Measurements from ENCODE around the gene NECAB2.

NECAB2 gene

DNA sequence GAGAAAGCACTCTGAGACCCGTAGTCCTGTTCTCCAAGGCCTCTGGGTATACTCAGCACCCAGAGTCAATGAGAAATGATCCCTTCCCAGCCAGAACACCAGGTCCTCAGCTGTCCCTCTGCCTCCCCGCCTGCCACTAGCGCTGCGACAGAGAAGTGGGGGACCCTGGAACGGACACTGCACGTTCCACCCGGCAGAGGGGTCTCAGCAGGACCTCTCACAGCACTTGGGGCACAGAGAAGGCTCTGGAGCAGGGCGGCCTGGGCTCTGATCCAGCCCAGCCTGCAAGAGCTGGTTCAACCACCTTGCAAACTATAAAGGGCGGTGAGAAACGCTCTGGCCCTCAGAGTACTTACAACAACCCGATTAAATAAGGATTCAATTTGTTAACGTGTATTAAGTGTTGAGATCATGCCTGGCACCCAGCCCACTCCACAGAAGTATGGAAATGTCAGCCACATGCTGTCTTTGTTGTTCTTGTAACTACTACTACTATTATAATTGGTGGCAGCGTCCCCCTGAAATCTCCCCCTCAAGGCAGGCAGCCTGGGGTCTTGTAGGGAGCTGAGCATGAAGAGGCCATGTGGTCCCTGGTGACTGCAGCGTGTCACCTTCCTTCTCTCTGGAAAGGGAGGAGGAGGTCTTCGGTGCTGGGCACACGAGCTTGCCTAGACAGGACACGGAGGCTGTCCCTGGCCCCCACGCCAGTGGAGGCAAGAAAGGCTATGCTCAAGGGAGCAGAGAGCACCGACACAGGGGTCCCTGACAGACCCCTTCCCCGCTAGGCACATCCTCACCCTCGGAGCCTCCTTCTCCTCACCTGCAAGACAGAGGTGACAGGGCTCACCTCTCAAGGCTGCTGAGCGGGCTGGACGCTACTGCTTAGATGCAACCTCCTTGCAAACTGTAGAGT, 12.6 kb upstream of the NECAB2 start:
- no peak for DNase-seq
- H3K14ac ChIP-seq (ENCODE audit: low read length) = no peak overlapping the region
- no peak overlapping the region for H3K18ac ChIP-seq (ENCODE audit: low read length)
- WGBS (ENCODE audit: extremely low coverage, insufficient coverage, insufficient read length) = no CpG with 5 or more reads among the region's 23 CpGs
- H3K4me2 ChIP-seq (ENCODE audit: low read length) = no peak overlapping the region
- H2BK12ac ChIP-seq (ENCODE audit: low read length) = no peak overlapping the region
- no peak overlapping the region for H4K8ac ChIP-seq (ENCODE audit: low read depth, low read length)
- H4K12ac ChIP-seq (ENCODE audit: low read depth, low read length) = no peak overlapping the region
- no peak overlapping the region for H2AFZ ChIP-seq (ENCODE audit: insufficient read depth, low read length, poor library complexity)
- no peaks in the 10 kb centered on the region for H3K36me3 ChIP-seq (ENCODE audit: control insufficient read depth in 1 of 2, insufficient read depth in 2 of 2, low read length in 2 of 2)
- H3K79me2 ChIP-seq (ENCODE audit: control insufficient read depth, insufficient read depth, low read length, poor library complexity) = peaks cover 2% of the 10 kb centered on the region
- no peak overlapping the region for H4K91ac ChIP-seq (ENCODE audit: low read depth, low read length)
- H3K4ac ChIP-seq (ENCODE audit: low read depth, low read length) = no peak overlapping the region
- H2BK5ac ChIP-seq (ENCODE audit: low read depth, low read length, poor library complexity) = no peak overlapping the region
- no peak overlapping the region for H3K23ac ChIP-seq (ENCODE audit: low read length)
- no peak overlapping the region for H3K27ac ChIP-seq (ENCODE audit: low read depth, low read length)
- peaks cover 1% of the 10 kb centered on the region for H3K9me3 ChIP-seq (ENCODE audit: insufficient read depth, low read depth, low read length)
- H2BK120ac ChIP-seq (ENCODE audit: insufficient read depth, low read length, poor library complexity) = no peak overlapping the region
- no peaks in the 10 kb centered on the region for H3K27me3 ChIP-seq (ENCODE audit: insufficient read depth, low read length)
- no peak overlapping the region for H3K4me3 ChIP-seq (ENCODE audit: low read depth, low read length)
- peak overlapping the region; percentile 27 for H2AK5ac ChIP-seq (ENCODE audit: low read length)
- peaks cover 9 to 16% of the 10 kb centered on the region in 2 experiments for H3K4me1 ChIP-seq (ENCODE audit: control insufficient read depth in 1 of 2, insufficient read depth in 2 of 2, low read length in 2 of 2)
- H3K9ac ChIP-seq (ENCODE audit: low read length) = no peak overlapping the region
- H3K79me1 ChIP-seq (ENCODE audit: low read length) = peaks cover 5% of the 10 kb centered on the region

DNA sequence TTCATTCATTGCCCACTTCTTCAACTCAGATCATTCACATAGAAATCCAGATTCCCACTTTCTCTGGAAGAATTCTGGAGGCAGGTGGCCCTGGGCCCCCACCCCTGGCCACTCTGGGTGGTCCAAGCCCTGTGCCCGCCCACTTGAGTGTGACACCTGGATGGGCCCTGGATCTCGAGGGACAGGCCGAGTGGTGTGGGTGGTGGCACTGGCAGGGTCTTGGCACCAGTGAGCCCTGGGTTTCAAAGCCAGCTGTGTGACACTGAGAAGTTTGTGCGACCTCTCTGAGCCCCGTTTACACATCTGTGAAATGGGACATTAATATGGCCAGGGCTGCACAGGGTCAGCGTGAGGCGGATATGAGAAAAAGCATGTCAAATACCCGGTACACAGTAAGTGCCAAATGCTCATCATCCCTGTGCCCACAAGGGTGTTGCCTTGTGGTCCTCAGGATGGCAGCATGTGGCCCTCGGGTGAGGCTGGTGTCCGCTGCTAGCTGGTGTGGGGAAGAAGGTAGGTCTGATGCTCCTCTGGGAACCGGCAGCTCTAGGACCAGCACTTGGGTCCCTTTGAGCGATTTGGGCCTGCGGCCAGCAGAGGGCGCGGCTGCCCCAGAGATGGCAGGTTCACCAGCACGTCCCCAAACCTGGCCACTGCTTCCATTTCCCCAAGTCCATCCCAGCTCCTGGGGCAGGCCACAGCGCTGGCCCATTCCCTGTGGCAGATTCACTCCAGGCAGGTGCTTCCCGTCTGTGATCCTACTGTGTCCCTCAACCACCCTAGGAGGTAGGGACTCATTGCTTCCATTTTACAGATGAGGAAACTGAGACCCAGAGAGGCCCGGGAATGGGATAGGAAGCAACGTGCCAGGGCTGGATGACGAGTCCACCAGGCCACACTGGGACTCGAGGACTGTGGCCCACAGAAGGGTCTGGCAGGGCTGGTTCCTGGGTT, 11.4 kb upstream of the NECAB2 start:
- H3K9me3 ChIP-seq (ENCODE audit: insufficient read depth, low read depth, low read length) = no peaks in the 10 kb centered on the region
- no peak overlapping the region for H2BK12ac ChIP-seq (ENCODE audit: low read length)
- H3K18ac ChIP-seq (ENCODE audit: low read length) = no peak overlapping the region
- H3K14ac ChIP-seq (ENCODE audit: low read length) = no peak overlapping the region
- H3K4me2 ChIP-seq (ENCODE audit: low read length) = no peak overlapping the region
- H3K27ac ChIP-seq (ENCODE audit: low read depth, low read length) = no peak overlapping the region
- no peak overlapping the region for H3K9ac ChIP-seq (ENCODE audit: low read length)
- peaks cover 5% of the 10 kb centered on the region for H3K79me1 ChIP-seq (ENCODE audit: low read length)
- peaks cover 9 to 16% of the 10 kb centered on the region in 2 experiments for H3K4me1 ChIP-seq (ENCODE audit: control insufficient read depth in 1 of 2, insufficient read depth in 2 of 2, low read length in 2 of 2)
- no peak overlapping the region for H4K91ac ChIP-seq (ENCODE audit: low read depth, low read length)
- H4K12ac ChIP-seq (ENCODE audit: low read depth, low read length) = no peak overlapping the region
- no peak overlapping the region for H2AFZ ChIP-seq (ENCODE audit: insufficient read depth, low read length, poor library complexity)
- no peak overlapping the region for H3K4ac ChIP-seq (ENCODE audit: low read depth, low read length)
- no peak overlapping the region for H2BK5ac ChIP-seq (ENCODE audit: low read depth, low read length, poor library complexity)
- H3K36me3 ChIP-seq (ENCODE audit: control insufficient read depth in 1 of 2, insufficient read depth in 2 of 2, low read length in 2 of 2) = no peaks in the 10 kb centered on the region
- H3K23ac ChIP-seq (ENCODE audit: low read length) = no peak overlapping the region
- H4K8ac ChIP-seq (ENCODE audit: low read depth, low read length) = no peak overlapping the region
- H2BK120ac ChIP-seq (ENCODE audit: insufficient read depth, low read length, poor library complexity) = no peak overlapping the region
- H3K4me3 ChIP-seq (ENCODE audit: low read depth, low read length) = no peak overlapping the region
- H3K27me3 ChIP-seq (ENCODE audit: insufficient read depth, low read length) = no peaks in the 10 kb centered on the region
- DNase-seq = peak; percentile 83 to 92
- no CpG with 5 or more reads among the region's 22 CpGs for WGBS (ENCODE audit: extremely low coverage, insufficient coverage, insufficient read length)
- peaks cover 2% of the 10 kb centered on the region for H3K79me2 ChIP-seq (ENCODE audit: control insufficient read depth, insufficient read depth, low read length, poor library complexity)
- H2AK5ac ChIP-seq (ENCODE audit: low read length) = no peak overlapping the region

DNA sequence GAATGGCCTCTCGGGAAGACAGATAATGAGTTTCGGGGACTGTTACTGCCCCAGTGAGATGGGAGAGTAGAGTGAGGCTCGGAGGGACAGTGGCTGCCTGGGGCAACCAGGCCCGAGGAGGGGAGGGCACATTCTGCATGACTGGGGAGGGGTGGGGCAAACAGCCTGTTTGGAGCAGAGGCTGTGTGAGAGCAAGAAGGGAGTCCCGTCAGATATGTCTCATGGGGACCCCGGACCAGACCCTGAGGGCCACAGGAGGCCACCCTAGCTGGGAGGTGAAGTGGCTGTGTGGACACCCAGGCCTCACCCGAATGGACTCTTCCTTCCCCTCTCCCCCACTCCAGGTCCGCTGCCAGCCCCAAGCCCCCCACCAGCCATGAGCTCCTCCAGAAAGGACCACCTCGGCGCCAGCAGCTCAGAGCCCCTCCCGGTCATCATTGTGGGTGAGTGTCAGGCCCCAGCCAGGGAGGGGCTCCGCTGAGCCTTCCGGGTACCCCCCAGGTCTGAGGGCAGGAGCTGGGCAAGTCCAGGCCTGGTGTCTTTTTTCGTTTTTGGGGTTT, 10.7 kb upstream of the NECAB2 start:
- H3K27me3 ChIP-seq (ENCODE audit: insufficient read depth, low read length) = no peaks in the 10 kb centered on the region
- no peak overlapping the region for H3K27ac ChIP-seq (ENCODE audit: low read depth, low read length)
- no peak overlapping the region for H3K9ac ChIP-seq (ENCODE audit: low read length)
- no peak overlapping the region for H4K8ac ChIP-seq (ENCODE audit: low read depth, low read length)
- WGBS (ENCODE audit: extremely low coverage, insufficient coverage, insufficient read length) = no CpG with 5 or more reads among the region's 14 CpGs
- no peak overlapping the region for H2AFZ ChIP-seq (ENCODE audit: insufficient read depth, low read length, poor library complexity)
- H2BK12ac ChIP-seq (ENCODE audit: low read length) = no peak overlapping the region
- H2AK5ac ChIP-seq (ENCODE audit: low read length) = no peak overlapping the region
- H3K4me1 ChIP-seq (ENCODE audit: control insufficient read depth in 1 of 2, insufficient read depth in 2 of 2, low read length in 2 of 2) = peaks cover 9 to 16% of the 10 kb centered on the region in 2 experiments
- H3K14ac ChIP-seq (ENCODE audit: low read length) = no peak overlapping the region
- no peak overlapping the region for H3K4me2 ChIP-seq (ENCODE audit: low read length)
- H3K4ac ChIP-seq (ENCODE audit: low read depth, low read length) = no peak overlapping the region
- H2BK120ac ChIP-seq (ENCODE audit: insufficient read depth, low read length, poor library complexity) = no peak overlapping the region
- peaks cover 5% of the 10 kb centered on the region for H3K79me1 ChIP-seq (ENCODE audit: low read length)
- no peak overlapping the region for H4K91ac ChIP-seq (ENCODE audit: low read depth, low read length)
- H3K18ac ChIP-seq (ENCODE audit: low read length) = no peak overlapping the region
- H3K36me3 ChIP-seq (ENCODE audit: control insufficient read depth in 1 of 2, insufficient read depth in 2 of 2, low read length in 2 of 2) = no peaks in the 10 kb centered on the region
- no peak overlapping the region for H2BK5ac ChIP-seq (ENCODE audit: low read depth, low read length, poor library complexity)
- no peak for DNase-seq
- H3K9me3 ChIP-seq (ENCODE audit: insufficient read depth, low read depth, low read length) = no peaks in the 10 kb centered on the region
- H3K23ac ChIP-seq (ENCODE audit: low read length) = no peak overlapping the region
- H4K12ac ChIP-seq (ENCODE audit: low read depth, low read length) = no peak overlapping the region
- H3K79me2 ChIP-seq (ENCODE audit: control insufficient read depth, insufficient read depth, low read length, poor library complexity) = peaks cover 2% of the 10 kb centered on the region
- no peak overlapping the region for H3K4me3 ChIP-seq (ENCODE audit: low read depth, low read length)

DNA sequence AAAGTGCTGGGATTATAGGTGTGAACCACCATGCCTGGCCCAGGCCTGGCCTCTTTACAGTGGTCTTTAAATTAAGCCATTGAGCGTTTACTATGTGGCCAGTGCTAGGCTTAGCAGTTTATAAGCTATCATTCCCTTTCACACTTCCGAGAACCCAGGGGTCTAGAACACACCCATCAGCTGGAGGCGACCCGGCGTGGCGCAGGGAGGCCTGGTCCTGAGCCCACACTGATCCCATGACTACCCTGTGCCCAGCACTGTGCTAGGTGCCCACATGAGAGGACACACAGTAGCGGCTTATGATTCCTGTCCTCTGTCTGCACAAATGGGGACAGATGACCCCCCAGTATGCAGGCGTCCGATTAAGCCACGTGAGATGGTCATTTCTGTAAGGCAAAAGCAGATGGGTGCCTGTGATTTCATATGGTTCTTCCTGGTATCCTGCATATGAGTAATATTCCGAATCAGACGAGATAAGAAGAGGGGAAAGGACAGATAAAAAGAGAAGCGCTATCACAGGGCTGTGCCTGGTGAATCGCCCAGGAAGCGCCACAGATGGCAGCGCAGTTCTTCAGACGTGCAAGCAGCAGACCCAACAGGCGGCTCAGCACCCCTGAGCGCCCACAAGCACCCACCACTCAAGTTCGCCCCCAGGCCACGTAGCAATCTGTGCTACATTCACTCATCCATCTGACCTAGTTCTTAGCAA, 9.8 kb upstream of the NECAB2 start:
- no peak overlapping the region for H3K4ac ChIP-seq (ENCODE audit: low read depth, low read length)
- H3K4me2 ChIP-seq (ENCODE audit: low read length) = no peak overlapping the region
- H2BK12ac ChIP-seq (ENCODE audit: low read length) = no peak overlapping the region
- no peak overlapping the region for H3K18ac ChIP-seq (ENCODE audit: low read length)
- H4K12ac ChIP-seq (ENCODE audit: low read depth, low read length) = no peak overlapping the region
- H3K27me3 ChIP-seq (ENCODE audit: insufficient read depth, low read length) = no peaks in the 10 kb centered on the region
- H3K36me3 ChIP-seq (ENCODE audit: control insufficient read depth in 1 of 2, insufficient read depth in 2 of 2, low read length in 2 of 2) = no peaks in the 10 kb centered on the region
- H2AFZ ChIP-seq (ENCODE audit: insufficient read depth, low read length, poor library complexity) = no peak overlapping the region
- no peak overlapping the region for H3K14ac ChIP-seq (ENCODE audit: low read length)
- DNase-seq = peak; percentile 5 to 32
- H3K9me3 ChIP-seq (ENCODE audit: insufficient read depth, low read depth, low read length) = no peaks in the 10 kb centered on the region
- H2BK5ac ChIP-seq (ENCODE audit: low read depth, low read length, poor library complexity) = no peak overlapping the region
- H3K23ac ChIP-seq (ENCODE audit: low read length) = no peak overlapping the region
- H2BK120ac ChIP-seq (ENCODE audit: insufficient read depth, low read length, poor library complexity) = no peak overlapping the region
- no peak overlapping the region for H4K91ac ChIP-seq (ENCODE audit: low read depth, low read length)
- no CpG with 5 or more reads among the region's 21 CpGs for WGBS (ENCODE audit: extremely low coverage, insufficient coverage, insufficient read length)
- H3K79me1 ChIP-seq (ENCODE audit: low read length) = peaks cover 5% of the 10 kb centered on the region
- H3K4me1 ChIP-seq (ENCODE audit: control insufficient read depth in 1 of 2, insufficient read depth in 2 of 2, low read length in 2 of 2) = peaks cover 9 to 13% of the 10 kb centered on the region in 2 experiments
- H2AK5ac ChIP-seq (ENCODE audit: low read length) = no peak overlapping the region
- H3K4me3 ChIP-seq (ENCODE audit: low read depth, low read length) = no peak overlapping the region
- H3K27ac ChIP-seq (ENCODE audit: low read depth, low read length) = no peak overlapping the region
- H4K8ac ChIP-seq (ENCODE audit: low read depth, low read length) = no peak overlapping the region
- H3K79me2 ChIP-seq (ENCODE audit: control insufficient read depth, insufficient read depth, low read length, poor library complexity) = peaks cover under 1% of the 10 kb centered on the region
- no peak overlapping the region for H3K9ac ChIP-seq (ENCODE audit: low read length)

All from trophoblast cell (in vitro differentiated cells and primary cell).